Fibroblast of the aortic adventitia (primary cell): ENCODE results near the gene SH3BP1. TPM values are rescaled to one million over a fixed set of nuclear protein-coding genes. Genes with fewer than 3 reads are reported as not detected.

ENCODE experiments used
- DNase-seq: peaks from one replicate; pipeline ENCODE4 v3.0.0-alpha.2; 2010; ENCODE audit warnings: low read depth
- H3K4me3 ChIP-seq: 2 replicates; pipeline ENCODE4 v1.5.1; 2011; ENCODE audit warnings: low read depth, mild to moderate bottlenecking, control low read depth, low read length, moderate library complexity
- total RNA-seq: library from RNA; depleted of rRNA; stranded (reverse); fragments of >200 nt; gene quantifications from 2 replicates; pipeline ENCODE4 v1.2.3, GENCODE V29; 2012; ENCODE audit warnings: low replicate concordance
- TF ChIP-seq, protein P1 (sequence below): IDR thresholded peaks from 2 replicates; pipeline ENCODE4 v1.5.1; 2011; ENCODE audit warnings: mild to moderate bottlenecking, low read length, control low read depth, inconsistent platforms; ENCODE audit not compliant: insufficient read depth

Gene SH3BP1
- total RNA-seq, 1 donor, result 4.6 TPM

- no peak for DNase-seq
- H3K4me3 ChIP-seq, result no peak overlapping the region
- TF ChIP-seq, protein P1, sequence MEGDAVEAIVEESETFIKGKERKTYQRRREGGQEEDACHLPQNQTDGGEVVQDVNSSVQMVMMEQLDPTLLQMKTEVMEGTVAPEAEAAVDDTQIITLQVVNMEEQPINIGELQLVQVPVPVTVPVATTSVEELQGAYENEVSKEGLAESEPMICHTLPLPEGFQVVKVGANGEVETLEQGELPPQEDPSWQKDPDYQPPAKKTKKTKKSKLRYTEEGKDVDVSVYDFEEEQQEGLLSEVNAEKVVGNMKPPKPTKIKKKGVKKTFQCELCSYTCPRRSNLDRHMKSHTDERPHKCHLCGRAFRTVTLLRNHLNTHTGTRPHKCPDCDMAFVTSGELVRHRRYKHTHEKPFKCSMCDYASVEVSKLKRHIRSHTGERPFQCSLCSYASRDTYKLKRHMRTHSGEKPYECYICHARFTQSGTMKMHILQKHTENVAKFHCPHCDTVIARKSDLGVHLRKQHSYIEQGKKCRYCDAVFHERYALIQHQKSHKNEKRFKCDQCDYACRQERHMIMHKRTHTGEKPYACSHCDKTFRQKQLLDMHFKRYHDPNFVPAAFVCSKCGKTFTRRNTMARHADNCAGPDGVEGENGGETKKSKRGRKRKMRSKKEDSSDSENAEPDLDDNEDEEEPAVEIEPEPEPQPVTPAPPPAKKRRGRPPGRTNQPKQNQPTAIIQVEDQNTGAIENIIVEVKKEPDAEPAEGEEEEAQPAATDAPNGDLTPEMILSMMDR, result no peak
These were observed 25.0 kb downstream of the SH3BP1 start for GRCh38 chr22:37664249-37665101.

DNA sequence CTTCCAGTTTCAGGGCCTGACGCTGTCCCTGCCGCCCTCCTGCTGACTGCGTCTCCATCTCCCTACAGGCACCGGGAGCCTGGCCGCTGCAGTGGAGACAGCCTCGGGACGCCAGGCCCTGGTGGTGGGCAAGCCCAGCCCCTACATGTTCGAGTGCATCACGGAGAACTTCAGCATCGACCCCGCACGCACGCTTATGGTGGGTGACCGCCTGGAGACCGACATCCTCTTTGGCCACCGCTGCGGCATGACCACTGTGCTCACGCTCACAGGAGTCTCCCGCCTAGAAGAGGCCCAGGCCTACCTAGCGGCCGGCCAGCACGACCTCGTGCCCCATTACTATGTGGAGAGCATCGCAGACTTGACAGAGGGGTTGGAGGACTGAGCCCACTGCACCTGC, 26.0 kb downstream of the SH3BP1 start:
- H3K4me3 ChIP-seq, result no peak overlapping the region
- DNase-seq, result no peak
- TF ChIP-seq, protein P1, result no peak

- no peak for DNase-seq
- no peak overlapping the region for H3K4me3 ChIP-seq
- TF ChIP-seq, protein P1, result no peak
These were observed 30.1 kb downstream of the SH3BP1 start for GRCh38 chr22:37669586-37669985.

GRCh38 chr22:37672206-37672919, 32.9 kb downstream of the SH3BP1 start:
- no peak for DNase-seq
- TF ChIP-seq, protein P1, result no peak
- H3K4me3 ChIP-seq, result no peak overlapping the region

GRCh38 chr22:37672920-37673455, 33.5 kb downstream of the SH3BP1 start:
- TF ChIP-seq, protein P1, result no peak
- DNase-seq, result no peak

GRCh38 chr22:37674248-37674647, 34.8 kb downstream of the SH3BP1 start:
- no peak overlapping the region for H3K4me3 ChIP-seq
- TF ChIP-seq, protein P1, result no peak

More at GRCh38 chr22:37672920-37673455, 33.5 kb downstream of the SH3BP1 start:
- no peak overlapping the region for H3K4me3 ChIP-seq

More at GRCh38 chr22:37674248-37674647, 34.8 kb downstream of the SH3BP1 start:
- DNase-seq, result no peak
